HL-60 (cell line): ENCODE measurements around the gene BTG4.

Source experiments
- DNase-seq, 2 experiments: peaks; one replicate each; pipeline ENCODE4 v3.0.0-alpha.2; 2010 to 2020; ENCODE audit warnings: low read depth in 1 of 2, low spot score in 1 of 2
- H3K27ac ChIP-seq: fragments of 250-450 bp; sonication (Bioruptor Pico); replicated peaks from 2 replicates; pipeline ENCODE4 v1.5.1; 2020; ENCODE audit warnings: mild to moderate bottlenecking, moderate library complexity
- H3K27me3 ChIP-seq: fragments of 250-450 bp; sonication (Bioruptor Pico); 2 replicates; pipeline ENCODE4 v1.5.1; 2021; ENCODE audit warnings: mild to moderate bottlenecking, moderate library complexity; ENCODE audit not compliant: insufficient read depth, poor library complexity, severe bottlenecking
- H3K4me3 ChIP-seq: replicated peaks from 2 replicates; pipeline ENCODE4 v1.5.1; 2011; ENCODE audit warnings: mild to moderate bottlenecking, control low read depth, low read length; ENCODE audit not compliant: insufficient read depth
- CTCF ChIP-seq: IDR thresholded peaks from one replicate; pipeline ENCODE4 v1.5.1; 2011; ENCODE audit warnings: low read length, control low read depth, inconsistent platforms; ENCODE audit not compliant: insufficient read depth
- GABPA ChIP-seq: IDR thresholded peaks from 2 replicates; pipeline ENCODE4 v1.6.1; 2012; ENCODE audit warnings: low read depth
- POLR2AphosphoS5 ChIP-seq: IDR thresholded peaks from 2 replicates; pipeline ENCODE4 v1.6.1; 2012; ENCODE audit warnings: low read depth
- REST ChIP-seq: IDR thresholded peaks from 2 replicates; pipeline ENCODE4 v1.6.1; 2012; ENCODE audit warnings: low read depth; ENCODE audit not compliant: insufficient replicate concordance
- SPI1 ChIP-seq: IDR thresholded peaks from 2 replicates; pipeline ENCODE4 v1.6.1; 2012; ENCODE audit warnings: low read depth, mild to moderate bottlenecking, borderline replicate concordance

Gene BTG4

GRCh38 chr11:111555255-111555654 lies 43.1 kb upstream of the BTG4 start:
- DNase-seq: no peak
- Histone ChIP-seq H3K27me3 (peaks cover 5% of the 10 kb centered on the region), H3K4me3 (no peak overlapping the region), H3K27ac (no peak overlapping the region)
- TF ChIP-seq CTCF (no peak), REST (no peak), SPI1 (no peak), POLR2AphosphoS5 (no peak), GABPA (no peak)

GRCh38 chr11:111554532-111554931 lies 42.3 kb upstream of the BTG4 start:
- Histone ChIP-seq H3K4me3 (no peak overlapping the region), H3K27ac (no peak overlapping the region)

GRCh38 chr11:111550258-111550657 lies 38.1 kb upstream of the BTG4 start:
- no peak overlapping the region for H3K27ac ChIP-seq
- DNase-seq: no peak
- H3K4me3 ChIP-seq: no peak overlapping the region
- H3K27me3 ChIP-seq: peaks cover 9% of the 10 kb centered on the region
- no peak for TF ChIP-seq POLR2AphosphoS5
- TF ChIP-seq REST: no peak
- TF ChIP-seq SPI1: no peak
- TF ChIP-seq CTCF: no peak
- TF ChIP-seq GABPA: no peak

More at GRCh38 chr11:111554532-111554931, 42.3 kb upstream of the BTG4 start:
- TF ChIP-seq REST: no peak
- TF ChIP-seq CTCF: no peak
- no peak for TF ChIP-seq GABPA
- no peak for TF ChIP-seq SPI1
- no peak for TF ChIP-seq POLR2AphosphoS5
- no peak for DNase-seq
- peaks cover 5% of the 10 kb centered on the region for H3K27me3 ChIP-seq
